Measurements from ENCODE around the gene DMWD. TPM values are rescaled to one million over a fixed set of nuclear protein-coding genes. Genes with fewer than 3 reads are reported as not detected.

The DMWD gene
- 54.0 TPM for total RNA-seq

DNA sequence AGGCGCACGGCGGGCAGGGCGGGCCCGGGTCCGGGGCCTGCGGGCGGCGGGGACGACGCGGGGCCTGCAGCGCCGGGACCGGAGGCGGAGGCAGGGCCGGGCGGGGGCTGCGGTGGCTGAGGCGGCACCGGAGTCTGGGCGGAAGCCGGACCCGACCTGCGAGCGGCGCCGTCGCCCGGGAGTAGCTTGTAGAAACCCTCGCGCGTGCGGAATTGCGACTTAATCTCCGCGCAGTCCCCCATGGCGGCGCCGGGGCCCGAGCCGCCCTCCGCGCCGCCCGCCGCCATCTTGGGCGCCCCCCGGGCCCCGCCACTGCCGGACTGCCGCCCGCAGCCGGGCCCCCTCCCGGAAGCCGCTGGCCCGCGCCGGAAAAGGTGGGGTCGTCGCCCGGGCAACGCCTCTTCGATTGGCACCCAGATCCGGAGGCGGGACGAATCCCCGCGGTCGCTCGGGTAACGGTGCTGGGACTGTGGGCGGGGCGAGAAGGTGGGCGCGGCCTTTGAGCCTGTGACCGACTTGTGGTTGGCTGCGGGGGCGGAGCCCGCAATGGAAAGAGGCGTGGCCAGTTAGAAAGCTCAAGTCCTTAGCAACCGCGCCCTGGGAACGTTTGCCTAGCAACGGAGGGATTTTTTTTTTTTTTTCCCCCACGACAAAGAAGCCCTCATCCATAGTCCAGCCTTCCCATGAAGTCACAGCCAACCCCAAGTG is at the start of gene DMWD:
Gene DMWD (minus strand): TSS at position 376 of the 708 bp plus-strand sequence. CDS start 89 bp downstream, at position 287.

DNA sequence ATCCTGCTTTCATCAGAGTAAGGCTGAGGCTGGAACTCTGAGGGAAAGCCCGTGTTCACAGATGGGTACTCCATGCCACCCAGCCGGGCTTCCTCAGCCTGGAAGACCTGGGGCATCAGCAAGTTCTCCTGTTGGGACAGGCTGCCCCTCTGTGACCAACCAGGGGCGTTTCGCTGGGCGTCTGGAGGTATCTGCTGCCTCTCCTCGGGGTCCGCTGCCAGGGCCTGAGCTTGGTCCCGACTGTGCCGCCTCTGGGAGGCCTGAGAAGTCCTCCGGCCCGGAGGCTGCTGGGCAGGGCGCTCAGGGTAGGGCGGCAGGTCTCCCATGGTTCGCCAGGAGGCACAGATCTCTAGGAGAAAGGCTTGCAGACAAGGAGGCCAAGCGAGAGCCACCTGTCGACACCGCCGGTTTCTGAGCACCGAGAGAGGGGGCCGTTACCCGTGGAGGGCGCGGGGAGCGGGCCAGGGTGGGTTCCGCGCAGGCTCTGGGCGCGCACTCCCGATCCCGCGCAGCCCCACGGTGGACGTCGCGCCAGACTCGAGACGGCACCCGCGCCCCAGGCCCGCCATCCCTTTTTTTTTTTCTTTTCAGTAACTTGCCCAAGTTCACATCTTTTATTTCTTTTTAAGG is 22.3 kb upstream of the DMWD start, which contains the start of gene RSPH6A:
Gene RSPH6A (minus strand): TSS at position 458 of the 630 bp plus-strand sequence. CDS start 132 bp downstream, at position 326.

GRCh38 chr19:45782162-45782691 is 10.4 kb downstream of the DMWD start, which contains the start of gene DMPK:
Gene DMPK, minus strand, starts transcription at chr19:45782490. Its CDS starts 138 bp downstream, at chr19:45782352.

GRCh38 chr19:45768984-45769782 is 23.5 kb downstream of the DMWD start, which contains the start of gene SIX5:
Gene SIX5, minus strand, starts transcription at chr19:45769252. Its CDS starts 408 bp downstream, at chr19:45768844.

GRCh38 chr19:45733160-45733810 is 59.4 kb downstream of the DMWD start, which contains the start of gene MEIOSIN:
Gene MEIOSIN, plus strand, starts transcription at chr19:45733439. Its CDS starts 1,938 bp downstream, at chr19:45735377.

Other genes starting within 250 kb of the DMWD start
- 8.1 TPM for gene OPA3, start 208.0 kb downstream of the DMWD start, total RNA-seq
- gene GPR4, start 190.6 kb downstream of the DMWD start, total RNA-seq: 1.8 TPM
- gene EML2, start 153.4 kb downstream of the DMWD start, total RNA-seq: 26.5 TPM
- 4.1 TPM for gene GIPR, start 124.6 kb downstream of the DMWD start, total RNA-seq
- 271 TPM for gene SNRPD2, start 100.9 kb downstream of the DMWD start, total RNA-seq
- gene QPCTL, start 100.2 kb downstream of the DMWD start, total RNA-seq: 6.9 TPM
- 13.3 TPM for gene FBXO46, start 61.9 kb downstream of the DMWD start, total RNA-seq
- not detected for gene MEIOSIN, start 59.4 kb downstream of the DMWD start, total RNA-seq
- 24.2 TPM for gene SIX5, start 23.6 kb downstream of the DMWD start, total RNA-seq
- gene DMPK, start 10.4 kb downstream of the DMWD start, total RNA-seq: 53.2 TPM
- gene RSPH6A, start 22.5 kb upstream of the DMWD start, total RNA-seq: 0.18 TPM
- 43.7 TPM for gene SYMPK, start 70.3 kb upstream of the DMWD start, total RNA-seq
- 1.3 TPM for gene FOXA3, start 71.5 kb upstream of the DMWD start, total RNA-seq
- gene IRF2BP1, start 93.3 kb upstream of the DMWD start, total RNA-seq: 42.9 TPM
- 3.8 TPM for gene MYPOP, start 109.8 kb upstream of the DMWD start, total RNA-seq
- gene NANOS2, start 121.9 kb upstream of the DMWD start, total RNA-seq: not detected
- gene NOVA2, start 181.0 kb upstream of the DMWD start, total RNA-seq: 2.7 TPM
- gene CCDC61, start 202.6 kb upstream of the DMWD start, total RNA-seq: 12.9 TPM
- 9.9 TPM for gene PGLYRP1, start 230.2 kb upstream of the DMWD start, total RNA-seq
- 0.58 TPM for gene IGFL4, start 248.2 kb upstream of the DMWD start, total RNA-seq

All from metanephros (tissue), 1 donor.